ENCODE data around the gene MRGPRE. TPM values are rescaled to one million over a fixed set of nuclear protein-coding genes. Genes with fewer than 3 reads are reported as not detected.

The MRGPRE gene
- polyA plus RNA-seq, 2 of the 4 experiments (the other 2 are of a cell fraction), result not detected

GRCh38 chr11:3216027-3216525, 16.1 kb downstream of the MRGPRE start:
- ChIA-PET CTCF (interaction anchor here (0.7 to 3.6 kb wide), 16 partner anchors 9 to 683 kb away, joined by 3 to 19 read pairs (median 4); partner anchors contain the start of gene OSBPL5), POLR2A (no interaction called here)
- 52% methylated on average over 10 of the region's 11 CpGs for WGBS (ENCODE audit: missing lambda C conversion rate)
- Histone ChIP-seq H3K4me1 (peaks cover 5% of the 10 kb centered on the region; the same call in 1 of the 3 replicates), H3K27ac (no peak overlapping the region), H3K4me2 (no peak overlapping the region), H3K4me3 (no peak overlapping the region), H3K9me3 (peaks cover 6% of the 10 kb centered on the region; the same call in 2 of the 3 replicates)
- FAIRE-seq (no peak), DNase-seq (ENCODE audit: low read depth in 1 of 2, low spot score in 1 of 2) (no peak), ATAC-seq (no peak)
- no peak for TF ChIP-seq JUN (IDR thresholded peaks at IDR 0.05)
- no peak for TF ChIP-seq MAZ (IDR thresholded peaks at IDR 0.05; ENCODE audit: borderline replicate concordance, low read depth, low read length)
- TF ChIP-seq CBX2 (IDR thresholded peaks at IDR 0.05; ENCODE audit: borderline replicate concordance, low read depth), result no peak
- no peak for TF ChIP-seq FOXS1 (CRISPR knock-in tag; IDR thresholded peaks at IDR 0.05)
- TF ChIP-seq JUNB (IDR thresholded peaks at IDR 0.05), result no peak
- TF ChIP-seq SMC3 (IDR thresholded peaks at IDR 0.05), result no peak
- TF ChIP-seq HOXB5 (CRISPR knock-in tag; IDR thresholded peaks at IDR 0.05), result no peak
- TF ChIP-seq, protein P1, sequence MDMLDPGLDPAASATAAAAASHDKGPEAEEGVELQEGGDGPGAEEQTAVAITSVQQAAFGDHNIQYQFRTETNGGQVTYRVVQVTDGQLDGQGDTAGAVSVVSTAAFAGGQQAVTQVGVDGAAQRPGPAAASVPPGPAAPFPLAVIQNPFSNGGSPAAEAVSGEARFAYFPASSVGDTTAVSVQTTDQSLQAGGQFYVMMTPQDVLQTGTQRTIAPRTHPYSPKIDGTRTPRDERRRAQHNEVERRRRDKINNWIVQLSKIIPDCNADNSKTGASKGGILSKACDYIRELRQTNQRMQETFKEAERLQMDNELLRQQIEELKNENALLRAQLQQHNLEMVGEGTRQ (IDR thresholded peaks at IDR 0.05), result no peak
- no peak for TF ChIP-seq HES2 (IDR thresholded peaks at IDR 0.05)
- no peak for TF ChIP-seq HOXB13 (CRISPR knock-in tag; IDR thresholded peaks at IDR 0.05; ENCODE audit: low read depth)
- no peak for TF ChIP-seq RNF2 (IDR thresholded peaks at IDR 0.05; ENCODE audit: borderline replicate concordance, low read depth)
- TF ChIP-seq ESRRA (IDR thresholded peaks at IDR 0.05; ENCODE audit: borderline replicate concordance, low read length), result no peak
- TF ChIP-seq RFX5 (IDR thresholded peaks at IDR 0.05), result no peak
- no peak for TF ChIP-seq TFCP2L1 (CRISPR knock-in tag; IDR thresholded peaks at IDR 0.05)
- TF ChIP-seq NPAS2 (CRISPR knock-in tag; IDR thresholded peaks at IDR 0.05; ENCODE audit: borderline replicate concordance), result no peak
- TF ChIP-seq EP300 (IDR thresholded peaks at IDR 0.05), result no peak
- TF ChIP-seq HOXA7 (CRISPR knock-in tag; IDR thresholded peaks at IDR 0.05), result no peak
- TF ChIP-seq CEBPB (IDR thresholded peaks at IDR 0.05), result no peak

DNA sequence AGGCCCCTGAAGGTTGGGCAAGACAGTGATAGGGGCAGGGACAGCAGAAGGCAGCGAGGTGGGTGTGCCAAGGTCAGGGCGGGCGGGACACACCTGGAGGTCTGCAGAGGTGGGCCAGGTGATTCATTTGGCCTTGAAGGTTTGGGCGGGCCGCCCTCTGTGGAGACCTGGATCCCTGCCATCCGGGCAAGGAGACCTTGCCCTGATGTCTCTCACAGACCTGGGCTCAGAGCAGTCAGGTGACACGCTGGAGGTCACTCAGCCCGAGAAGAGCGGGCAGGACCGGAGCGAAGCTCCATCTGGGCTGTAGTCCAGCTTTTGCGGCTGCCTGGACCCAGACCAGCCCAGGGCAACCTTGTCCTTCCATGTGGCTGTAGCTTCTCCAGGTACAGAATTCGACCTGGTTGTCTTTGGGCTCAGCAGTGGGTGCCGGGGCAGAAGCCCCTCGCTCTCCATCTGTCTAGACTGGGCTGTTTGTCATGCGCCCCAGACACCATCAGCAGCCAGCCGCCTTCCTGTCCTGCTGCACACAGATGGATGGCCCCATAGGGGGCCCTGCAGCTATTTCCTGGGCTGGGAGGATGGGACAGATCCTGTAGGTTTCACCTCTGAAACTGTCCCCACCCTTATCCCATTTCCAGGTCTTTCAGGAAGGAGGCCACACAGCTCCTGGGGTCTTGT, 16.7 kb downstream of the MRGPRE start:
- H3K27ac ChIP-seq, result no peak overlapping the region
- H3K4me1 ChIP-seq, result peaks cover 5% of the 10 kb centered on the region; the same call in 1 of the 3 replicates
- ATAC-seq (no peak), DNase-seq (ENCODE audit: low read depth in 1 of 2, low spot score in 1 of 2) (no peak), FAIRE-seq (no peak)
- no peak overlapping the region for H3K4me2 ChIP-seq
- POLR2A ChIA-PET, result no interaction called here
- H3K4me3 ChIP-seq, result no peak overlapping the region
- CTCF ChIA-PET, result interaction anchor here (0.7 to 3.6 kb wide), 15 partner anchors 8 to 682 kb away, joined by 3 to 19 read pairs (median 4); partner anchors contain the start of gene OSBPL5
- WGBS (ENCODE audit: missing lambda C conversion rate), result 4% methylated on average over 9 of the region's 17 CpGs
- H3K9me3 ChIP-seq, result peaks cover 6% of the 10 kb centered on the region; the same call in 2 of the 3 replicates
- TF ChIP-seq ELK1 (IDR thresholded peaks at IDR 0.05; ENCODE audit: low read depth, low read length) (no peak), HOXB13 (CRISPR knock-in tag; IDR thresholded peaks at IDR 0.05; ENCODE audit: low read depth) (no peak), HOXB5 (CRISPR knock-in tag; IDR thresholded peaks at IDR 0.05) (no peak), PHF8 (IDR thresholded peaks at IDR 0.05; ENCODE audit: borderline replicate concordance, low read depth) (no peak), RNF2 (IDR thresholded peaks at IDR 0.05; ENCODE audit: borderline replicate concordance, low read depth) (no peak), CBX2 (IDR thresholded peaks at IDR 0.05; ENCODE audit: borderline replicate concordance, low read depth) (no peak), NR3C1 (IDR thresholded peaks at IDR 0.05) (no peak), RAD21 (conservative IDR thresholded peaks at IDR 0.05 in 1 of 2, IDR thresholded peaks at IDR 0.05 in 1 of 2) (no peak), NFE2L2 (conservative IDR thresholded peaks at IDR 0.05; ENCODE audit: low read length) (no peak), HOXA7 (CRISPR knock-in tag; IDR thresholded peaks at IDR 0.05) (no peak), MAFK (IDR thresholded peaks at IDR 0.05; ENCODE audit: partially characterized antibody) (no peak), ESRRA (IDR thresholded peaks at IDR 0.05; ENCODE audit: borderline replicate concordance, low read length) (no peak), CEBPB (IDR thresholded peaks at IDR 0.05) (no peak), KDM1A (IDR thresholded peaks at IDR 0.05; ENCODE audit: low read depth) (no peak), POLR2AphosphoS2 (conservative IDR thresholded peaks at IDR 0.05; ENCODE audit: low read length) (no peak), RCOR1 (IDR thresholded peaks at IDR 0.05; ENCODE audit: low read depth, low read length) (no peak)
- TF ChIP-seq, protein P2, sequence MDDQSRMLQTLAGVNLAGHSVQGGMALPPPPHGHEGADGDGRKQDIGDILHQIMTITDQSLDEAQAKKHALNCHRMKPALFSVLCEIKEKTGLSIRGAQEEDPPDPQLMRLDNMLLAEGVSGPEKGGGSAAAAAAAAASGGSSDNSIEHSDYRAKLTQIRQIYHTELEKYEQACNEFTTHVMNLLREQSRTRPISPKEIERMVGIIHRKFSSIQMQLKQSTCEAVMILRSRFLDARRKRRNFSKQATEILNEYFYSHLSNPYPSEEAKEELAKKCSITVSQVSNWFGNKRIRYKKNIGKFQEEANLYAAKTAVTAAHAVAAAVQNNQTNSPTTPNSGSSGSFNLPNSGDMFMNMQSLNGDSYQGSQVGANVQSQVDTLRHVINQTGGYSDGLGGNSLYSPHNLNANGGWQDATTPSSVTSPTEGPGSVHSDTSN (IDR thresholded peaks at IDR 0.05), result no peak

Data from A549 (cell line).